Neural progenitor cell (in vitro differentiated cells): Measurements from ENCODE around the gene SFMBT2.

Source experiments
- CTCF ChIP-seq: fragments of 200-600 bp; sonication (generic); IDR thresholded peaks from 2 replicates; pipeline ENCODE4 v1.5.1; 2017; ENCODE audit warnings: antibody characterized with exemption, mild to moderate bottlenecking
- EZH2 ChIP-seq: fragments of 200-600 bp; sonication (generic); IDR thresholded peaks from 2 replicates; pipeline ENCODE4 v1.6.1; 2017; ENCODE audit warnings: antibody characterized with exemption, mild to moderate bottlenecking, moderate library complexity
- EZH2phosphoT487 ChIP-seq: fragments of 200-600 bp; sonication (generic); IDR thresholded peaks from 2 replicates; pipeline ENCODE4 v1.6.1; 2017; ENCODE audit warnings: antibody characterized with exemption

DNA sequence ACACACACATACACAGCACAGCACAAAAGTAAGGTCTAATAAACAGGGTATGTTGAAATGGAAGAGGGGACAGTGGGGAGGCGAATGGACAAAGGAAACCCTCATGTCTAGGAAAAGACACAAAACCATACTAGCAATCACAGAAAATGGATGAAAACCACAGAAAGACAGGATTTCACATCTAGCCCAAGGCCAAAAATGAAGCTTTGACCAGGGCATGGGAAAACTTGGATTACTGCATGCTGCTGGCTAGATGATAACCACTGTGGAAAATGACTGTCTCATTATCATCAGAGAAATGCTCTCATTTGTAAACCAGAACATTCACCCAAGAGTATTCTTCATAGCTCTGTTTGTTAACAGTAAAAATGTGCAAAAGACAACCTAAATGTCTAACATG is 88.2 kb downstream of the SFMBT2 start:
- TF ChIP-seq CTCF (no peak), EZH2 (no peak), EZH2phosphoT487 (no peak)
